NCI-H2196 (cell line): Measurements from ENCODE around the gene ZNF839.
A peak's percentile ranks its signal among the peaks of the same experiment; 100 is the strongest.
"Not testable (repeated sequence)": the region's sequence is repeated elsewhere in the genome, so short reads cannot be mapped to it uniquely, and the experiment has no call there.

Experiments used
- DNase-seq: peaks from one replicate; lab custom pipeline; 2025; ENCODE audit not compliant: unreplicated experiment; lab: John Stamatoyannopoulos, UW

The ZNF839 gene

GRCh38 chr14:102333795-102334705 lies 14.5 kb downstream of the ZNF839 start:
- DNase-seq: no peak

DNA sequence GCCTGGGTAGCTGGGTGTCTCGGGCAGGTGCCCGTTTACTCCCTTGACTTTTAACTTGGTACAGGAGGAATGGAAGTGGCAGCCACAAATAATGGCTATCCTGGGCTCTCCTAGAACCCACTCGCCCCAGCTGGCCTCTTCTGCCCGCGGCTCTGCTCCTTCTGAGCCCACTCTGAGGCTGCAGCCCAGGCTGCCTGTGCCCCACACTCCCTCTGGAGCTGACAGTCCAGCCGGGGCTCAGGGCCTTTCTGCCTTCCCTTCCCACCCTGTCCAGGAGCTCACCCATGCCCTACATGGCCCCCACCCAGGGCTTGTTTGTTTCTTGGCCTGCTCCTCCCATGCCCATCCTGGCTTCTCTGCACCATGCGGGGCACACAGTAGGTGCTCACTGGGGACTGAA lies 15.6 kb downstream of the ZNF839 start:
- DNase-seq: no peak

DNA sequence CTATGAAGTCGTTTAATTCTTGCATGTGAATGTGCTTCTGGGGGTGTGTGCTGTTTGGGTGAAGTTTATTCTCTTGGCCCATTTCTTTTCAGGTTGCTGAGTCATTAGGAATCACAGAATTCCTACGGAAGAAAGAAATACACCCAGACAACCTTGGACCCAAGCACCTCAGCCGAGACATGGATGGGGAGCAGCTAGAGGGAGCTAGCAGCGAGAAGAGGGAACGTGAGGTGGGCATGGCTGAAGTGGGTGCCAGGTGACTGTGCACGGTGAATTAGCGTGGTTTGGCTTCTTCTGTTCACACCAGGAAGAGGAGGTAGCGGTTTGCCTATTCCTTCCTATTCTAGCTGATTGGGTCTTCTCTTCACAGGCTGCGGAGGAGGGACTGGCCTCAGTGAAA lies 19.2 kb downstream of the ZNF839 start:
- no peak for DNase-seq

DNA sequence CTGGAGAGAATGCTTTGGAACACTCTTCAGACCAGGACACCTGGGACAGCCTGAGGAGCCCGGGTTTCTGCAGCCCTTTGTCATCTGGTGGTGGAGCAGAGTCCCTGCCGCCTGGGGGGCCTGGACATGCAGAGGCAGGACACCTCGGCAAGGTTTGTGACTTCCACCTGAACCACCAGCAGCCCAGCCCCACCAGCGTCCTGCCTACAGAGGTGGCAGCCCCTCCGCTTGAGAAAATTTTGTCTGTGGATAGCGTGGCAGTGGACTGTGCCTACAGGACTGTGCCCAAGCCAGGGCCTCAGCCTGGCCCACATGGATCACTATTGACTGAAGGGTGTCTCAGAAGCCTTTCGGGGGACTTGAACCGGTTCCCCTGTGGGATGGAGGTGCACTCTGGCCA lies 22.0 kb downstream of the ZNF839 start:
- DNase-seq: no peak

DNA sequence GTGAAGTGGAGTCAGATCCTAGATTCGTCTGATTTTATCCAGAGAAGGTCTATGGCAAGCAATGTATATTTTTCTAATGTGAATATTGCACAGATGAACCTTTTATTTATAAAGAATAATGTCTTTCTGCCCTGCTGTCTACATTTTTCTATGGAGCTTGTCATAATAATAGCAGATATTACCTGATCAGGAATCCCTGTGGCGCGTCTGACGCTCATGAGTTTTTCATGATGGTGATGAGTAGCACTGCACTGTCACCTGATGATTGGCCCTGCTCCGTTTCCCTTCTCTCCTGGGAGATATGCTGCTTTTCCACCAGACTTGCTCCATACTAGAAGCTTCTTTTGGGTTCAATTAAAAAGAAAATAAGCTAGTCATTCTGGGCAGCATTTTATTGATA lies 22.7 kb downstream of the ZNF839 start:
- DNase-seq: no peak

DNA sequence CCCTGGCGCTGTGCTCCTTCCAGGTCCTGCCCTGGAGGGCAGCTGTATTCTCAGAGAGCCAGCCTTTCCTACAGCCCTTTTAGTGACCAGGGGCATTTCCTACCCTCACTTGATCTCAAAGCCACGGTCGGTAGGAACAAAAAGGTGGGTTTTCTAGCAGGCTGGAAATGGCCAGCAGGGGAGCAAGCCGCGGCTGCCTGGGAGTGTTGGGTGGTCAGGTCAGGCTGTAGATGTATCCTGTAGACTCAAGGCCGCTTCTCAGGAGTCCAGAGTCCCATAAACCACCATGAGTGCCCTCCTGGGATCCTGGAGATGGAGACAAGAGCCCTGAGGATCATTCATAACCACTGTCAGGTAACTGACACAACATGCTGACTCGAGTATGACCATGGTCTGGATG lies 24.5 kb downstream of the ZNF839 start:
- DNase-seq: no peak

GRCh38 chr14:102344485-102344884 lies 24.9 kb downstream of the ZNF839 start:
- DNase-seq: no peak

GRCh38 chr14:102345232-102345631 lies 25.7 kb downstream of the ZNF839 start:
- no peak for DNase-seq

GRCh38 chr14:102346645-102347044 lies 27.1 kb downstream of the ZNF839 start:
- no peak for DNase-seq

- no peak for DNase-seq
Measured at GRCh38 chr14:102348376-102348775, 28.8 kb downstream of the ZNF839 start.

GRCh38 chr14:102351023-102351422 lies 31.5 kb downstream of the ZNF839 start:
- no peak for DNase-seq

GRCh38 chr14:102351593-102351992 lies 32.0 kb downstream of the ZNF839 start:
- DNase-seq: not testable (repeated sequence)

- DNase-seq: no peak
Measured at GRCh38 chr14:102352213-102352612, 32.7 kb downstream of the ZNF839 start.

- DNase-seq: no peak
Measured at GRCh38 chr14:102353126-102353619, 33.6 kb downstream of the ZNF839 start.

GRCh38 chr14:102356280-102356679 lies 36.7 kb downstream of the ZNF839 start:
- DNase-seq: no peak

DNA sequence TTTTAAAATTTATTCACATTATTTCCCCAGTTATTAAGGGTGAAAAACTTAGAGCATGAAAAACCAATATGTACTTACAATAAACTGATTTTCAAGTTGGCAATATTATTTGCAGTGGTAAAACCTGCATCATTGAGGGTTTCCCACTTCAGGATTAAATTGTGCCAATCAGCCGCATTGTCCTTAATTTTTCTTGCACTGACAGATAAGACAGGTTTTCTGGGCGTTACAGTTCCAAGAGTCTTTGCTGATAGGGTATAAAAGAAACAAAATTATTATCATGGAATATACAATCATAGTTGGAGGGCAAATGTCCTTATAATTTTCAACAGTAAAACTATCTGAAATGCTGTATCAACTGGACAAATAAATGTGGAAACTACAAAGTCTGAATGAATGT lies 39.8 kb downstream of the ZNF839 start:
- no peak for DNase-seq

DNA sequence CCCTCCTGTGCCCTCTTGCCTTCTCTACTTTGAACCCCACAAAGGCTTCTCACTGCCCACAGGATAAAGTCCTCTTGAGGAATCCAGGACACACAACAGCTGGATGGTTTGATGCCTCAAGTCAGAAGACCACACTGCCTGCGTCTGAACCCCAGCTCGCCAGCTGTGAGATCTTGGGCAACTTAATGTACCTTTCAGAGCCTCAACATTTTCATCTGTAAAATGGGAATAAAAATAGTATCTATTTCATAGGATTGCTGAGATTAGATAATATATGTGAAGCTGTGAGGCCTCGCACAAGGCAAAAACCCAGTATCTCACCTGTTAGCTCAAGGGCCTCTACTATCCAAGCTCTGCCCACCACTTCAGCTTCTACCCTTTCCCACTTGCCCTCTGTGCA lies 40.8 kb downstream of the ZNF839 start:
- DNase-seq: no peak

GRCh38 chr14:102362084-102362483 lies 42.5 kb downstream of the ZNF839 start:
- no peak for DNase-seq

GRCh38 chr14:102362545-102363181 lies 43.1 kb downstream of the ZNF839 start, which contains the start of the genes CINP and TECPR2:
TSS of gene CINP (minus strand) at chr14:102362890. CDS start at chr14:102362851, 39 bp downstream.
TSS of gene TECPR2 (plus strand) at chr14:102362941. CDS start at chr14:102376722, 13,781 bp downstream.
- DNase-seq: peak; percentile 79

- DNase-seq: no peak
Measured at GRCh38 chr14:102363182-102363943, 43.8 kb downstream of the ZNF839 start.

DNA sequence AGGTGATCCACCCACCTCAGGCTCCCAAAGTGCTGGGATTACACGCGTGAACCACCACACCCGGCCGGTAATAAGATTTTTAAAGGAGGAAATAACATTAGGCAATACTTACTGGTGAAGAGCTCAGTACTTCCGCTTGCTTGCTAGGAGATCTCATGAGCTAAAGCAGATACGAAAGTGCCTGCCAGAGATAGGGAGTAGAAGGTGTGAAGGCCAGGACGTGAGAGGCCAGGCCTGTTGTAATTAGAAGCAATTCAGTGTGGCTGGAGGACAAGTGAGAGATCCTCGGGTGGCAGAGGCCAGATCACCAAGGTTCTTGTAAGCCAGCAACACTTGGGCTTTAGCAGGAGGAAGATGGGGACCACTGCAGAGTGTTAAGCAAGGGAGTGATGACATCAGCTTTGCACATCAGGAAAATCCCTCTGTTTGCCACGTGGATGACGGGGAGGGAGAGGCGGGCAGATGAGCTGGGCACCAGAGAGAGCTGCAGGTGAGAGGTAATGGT lies 50.8 kb downstream of the ZNF839 start:
- no peak for DNase-seq
